Peyer's patch (tissue), 4 donors: Measurements from ENCODE around the gene CC2D2A.

Experiments used
- POLR2A ChIP-seq, 2 donors: fragments of 450-650 bp; IDR thresholded peaks; one replicate each; pipeline ENCODE4 v1.5.1; 2017; ENCODE audit warnings: antibody characterized with exemption in 2 of 2, mild to moderate bottlenecking in 2 of 2, moderate library complexity in 2 of 2
- TF ChIP-seq, protein P1 (sequence below), 6 experiments: fragments of 450-650 bp in 4 of 6; fragments of 200-600 bp in 2 of 6; sonication (generic) in 1 of 6; IDR thresholded peaks; one replicate each; pipeline ENCODE4 v1.5.1; 2017 to 2019; ENCODE audit warnings: antibody characterized with exemption in 6 of 6, mild to moderate bottlenecking in 3 of 6, moderate library complexity in 1 of 6

- TF ChIP-seq, protein P1, sequence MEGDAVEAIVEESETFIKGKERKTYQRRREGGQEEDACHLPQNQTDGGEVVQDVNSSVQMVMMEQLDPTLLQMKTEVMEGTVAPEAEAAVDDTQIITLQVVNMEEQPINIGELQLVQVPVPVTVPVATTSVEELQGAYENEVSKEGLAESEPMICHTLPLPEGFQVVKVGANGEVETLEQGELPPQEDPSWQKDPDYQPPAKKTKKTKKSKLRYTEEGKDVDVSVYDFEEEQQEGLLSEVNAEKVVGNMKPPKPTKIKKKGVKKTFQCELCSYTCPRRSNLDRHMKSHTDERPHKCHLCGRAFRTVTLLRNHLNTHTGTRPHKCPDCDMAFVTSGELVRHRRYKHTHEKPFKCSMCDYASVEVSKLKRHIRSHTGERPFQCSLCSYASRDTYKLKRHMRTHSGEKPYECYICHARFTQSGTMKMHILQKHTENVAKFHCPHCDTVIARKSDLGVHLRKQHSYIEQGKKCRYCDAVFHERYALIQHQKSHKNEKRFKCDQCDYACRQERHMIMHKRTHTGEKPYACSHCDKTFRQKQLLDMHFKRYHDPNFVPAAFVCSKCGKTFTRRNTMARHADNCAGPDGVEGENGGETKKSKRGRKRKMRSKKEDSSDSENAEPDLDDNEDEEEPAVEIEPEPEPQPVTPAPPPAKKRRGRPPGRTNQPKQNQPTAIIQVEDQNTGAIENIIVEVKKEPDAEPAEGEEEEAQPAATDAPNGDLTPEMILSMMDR (IDR thresholded peaks at IDR 0.05), result no peak
- TF ChIP-seq POLR2A (IDR thresholded peaks at IDR 0.05), result no peak
These were observed 92.9 kb downstream of the CC2D2A start for GRCh38 chr4:15562623-15563022.
